CD4-positive, CD25-positive, alpha-beta regulatory T cell (primary cell): ENCODE data around the gene WSCD1. TPM values are rescaled to one million over a fixed set of nuclear protein-coding genes. Genes with fewer than 3 reads are reported as not detected.

Source experiments
- ATAC-seq, 2 donors: fragments of 150-1000 bp; cut with Tn5 transposase; one replicate each; pipeline ENCODE4 v1.10.0; 2021; ENCODE audit warnings: low read depth in 2 of 2, moderate number of reproducible peaks in 2 of 2, moderate library complexity in 1 of 2
- DNase-seq, 3 donors: peaks; one replicate each; pipeline versions ENCODE4 v3.0.0 to v3.0.0-alpha.2; 2012 to 2022; ENCODE audit warnings: mixed read lengths in 1 of 3
- H3K27ac ChIP-seq: one replicate; pipeline ENCODE4 v1.7.0; 2013; ENCODE audit warnings: mild to moderate bottlenecking, low read length; ENCODE audit not compliant: insufficient read depth, poor library complexity, severe bottlenecking
- H3K27me3 ChIP-seq: one replicate; pipeline ENCODE4 v1.7.0; 2013; ENCODE audit warnings: low read length; ENCODE audit not compliant: control insufficient read depth, insufficient read depth
- H3K36me3 ChIP-seq: one replicate; pipeline ENCODE4 v1.7.0; 2013; ENCODE audit warnings: mild to moderate bottlenecking, low read length, moderate library complexity; ENCODE audit not compliant: control insufficient read depth, insufficient read depth
- H3K4me1 ChIP-seq: 2 replicates; pipeline ENCODE4 v1.7.0; 2013; ENCODE audit warnings: mild to moderate bottlenecking, low read length; ENCODE audit not compliant: insufficient read depth, control insufficient read depth, poor library complexity, severe bottlenecking
- H3K4me3 ChIP-seq: one replicate; pipeline ENCODE4 v1.7.0; 2013; ENCODE audit warnings: low read depth, mild to moderate bottlenecking, low read length, moderate library complexity
- H3K9me3 ChIP-seq, 2 experiments: 1 replicate in 1 of 2; 2 replicates in 1 of 2; pipeline ENCODE4 v1.7.0; 2013; ENCODE audit warnings: low read length in 2 of 2, mild to moderate bottlenecking in 1 of 2, moderate library complexity in 1 of 2; ENCODE audit not compliant: control insufficient read depth in 2 of 2
- H3K27ac Mint-ChIP-seq, 3 donors: one replicate each; pipeline ENCODE4 v1.8.0; 2020 to 2022; ENCODE audit warnings: mild to moderate bottlenecking in 3 of 3, mixed read lengths in 3 of 3, moderate library complexity in 2 of 3
- H3K27me3 Mint-ChIP-seq: one replicate; pipeline ENCODE4 v1.8.0; 2022; ENCODE audit warnings: mild to moderate bottlenecking, mixed read lengths
- H3K36me3 Mint-ChIP-seq: one replicate; pipeline ENCODE4 v1.8.0; 2020; ENCODE audit warnings: mixed read lengths
- H3K4me1 Mint-ChIP-seq, 4 donors: one replicate each; pipeline ENCODE4 v1.8.0; 2020 to 2022; ENCODE audit warnings: mixed read lengths in 4 of 4, mild to moderate bottlenecking in 1 of 4
- H3K4me3 Mint-ChIP-seq, 4 donors: one replicate each; pipeline ENCODE4 v1.8.0; 2020 to 2022; ENCODE audit warnings: mild to moderate bottlenecking in 4 of 4, mixed read lengths in 4 of 4, moderate library complexity in 3 of 4
- H3K9me3 Mint-ChIP-seq, 7 donors: one replicate each; pipeline ENCODE4 v1.8.0; 2020 to 2022; ENCODE audit warnings: mixed read lengths in 7 of 7, mild to moderate bottlenecking in 3 of 7, moderate library complexity in 2 of 7
- polyA plus RNA-seq, 4 donors: library from polyadenylated mRNA; unstranded; fragments of 300-500 nt; fragmentation: Illumina TruSeq; gene quantifications; one replicate each; pipeline ENCODE4 v1.2.3, GENCODE V29; 2021
- total RNA-seq: library from RNA; stranded (reverse); gene quantifications from one replicate; pipeline ENCODE4 v1.2.3, GENCODE V29; 2022

WSCD1 gene
- total RNA-seq (not detected), polyA plus RNA-seq (not detected)

DNA sequence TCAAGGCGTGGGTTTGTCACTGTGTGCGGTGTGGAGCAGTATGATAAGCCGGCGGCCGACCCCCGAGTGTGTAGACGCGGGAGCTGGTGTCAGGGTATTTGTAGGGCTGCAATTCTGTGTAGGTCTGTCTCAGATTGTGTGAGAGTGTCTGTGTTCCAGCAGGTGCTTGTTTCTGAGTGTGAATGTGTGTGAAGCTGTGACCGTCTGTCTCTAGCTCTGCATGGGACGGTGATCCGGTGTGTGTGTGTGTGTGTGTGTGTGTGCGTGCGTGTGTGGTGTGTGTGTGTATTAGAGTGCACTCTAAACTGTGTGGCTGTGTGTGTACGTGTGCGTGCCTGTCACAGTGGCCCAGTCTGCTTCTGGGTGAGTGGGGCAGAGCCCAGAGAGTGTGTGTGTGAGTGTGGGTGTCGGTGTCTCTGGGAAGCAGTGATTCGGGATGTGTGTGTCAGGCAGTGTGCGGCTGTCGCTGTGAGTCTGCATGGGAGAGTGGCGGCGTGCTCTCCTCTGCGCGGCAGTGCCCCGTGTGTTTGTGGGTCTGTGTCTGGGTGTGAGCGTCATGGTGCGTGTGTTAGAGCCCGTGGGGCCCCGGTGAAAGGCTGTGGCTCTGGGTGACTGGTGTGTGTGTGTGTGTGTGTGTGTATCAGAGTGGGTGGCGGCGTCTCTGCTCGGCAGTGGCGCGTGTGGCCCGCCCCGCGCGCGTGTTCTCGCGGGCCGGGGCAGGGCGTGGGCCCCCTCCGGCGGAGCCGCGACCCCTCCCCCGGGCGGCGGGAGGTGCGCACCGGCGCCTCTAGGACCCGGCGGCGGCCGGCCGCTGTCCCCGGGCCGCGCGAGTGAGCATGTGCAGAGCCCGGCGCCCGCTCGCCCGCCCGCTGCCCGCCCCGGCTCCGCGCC is at the start of gene WSCD1:
Gene WSCD1 (plus strand): TSS at position 841 of the 891 bp plus-strand sequence. CDS start 10,280 bp downstream, outside the sequence.
- no peaks in the 10 kb centered on the region for H3K36me3 Mint-ChIP-seq
- Histone ChIP-seq H3K9me3 (no peaks in the 10 kb centered on the region), H3K27ac (no peak within 1 kb of the TSS), H3K4me3 (no peak within 1 kb of the TSS), H3K36me3 (no peaks in the 10 kb centered on the region), H3K4me1 (no peaks in the 10 kb centered on the region), H3K27me3 (peaks cover 12% of the 10 kb centered on the region)
- ATAC-seq: peak in 1 of 2 donors; percentile 29
- peak in 1 of 3 donors; percentile 2 for DNase-seq
- peak within 1 kb of the TSS in 2 of 4 donors; percentile 76 to 80 for H3K4me3 Mint-ChIP-seq
- peaks cover 0 to 19% (median 8%) of the 10 kb centered on the region in 4 donors for H3K4me1 Mint-ChIP-seq
- peaks cover 68% of the 10 kb centered on the region for H3K27me3 Mint-ChIP-seq
- peak within 1 kb of the TSS in 1 of 3 donors; percentile 38 for H3K27ac Mint-ChIP-seq
- H3K9me3 Mint-ChIP-seq: no peaks in the 10 kb centered on the region

DNA sequence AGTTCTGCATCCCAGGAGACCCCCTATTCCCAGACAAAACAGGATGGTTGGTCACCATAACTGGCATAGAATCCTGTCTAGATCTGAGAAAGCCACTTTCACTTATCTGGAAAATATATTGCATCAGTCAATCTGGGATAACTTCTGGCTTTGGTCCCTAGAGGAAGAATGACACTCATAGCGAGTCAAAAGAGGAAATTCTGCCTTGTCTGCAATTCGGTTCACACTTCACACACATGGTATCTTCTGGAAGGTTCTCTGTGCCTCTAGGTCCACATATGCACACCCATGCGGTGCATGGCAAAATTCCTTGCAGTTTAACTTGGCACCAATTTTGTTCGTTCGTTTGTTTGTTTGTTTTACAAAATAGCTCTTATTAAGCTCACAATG is 49.2 kb upstream of the WSCD1 start:
- Histone ChIP-seq H3K36me3 (no peaks in the 10 kb centered on the region), H3K9me3 (no peaks in the 10 kb centered on the region), H3K4me1 (no peaks in the 10 kb centered on the region), H3K27ac (no peak overlapping the region), H3K4me3 (no peak overlapping the region), H3K27me3 (peaks cover 6% of the 10 kb centered on the region)
- no peak overlapping the region for H3K27ac Mint-ChIP-seq
- H3K9me3 Mint-ChIP-seq: no peaks in the 10 kb centered on the region
- DNase-seq: no peak
- H3K4me3 Mint-ChIP-seq: no peak overlapping the region
- no peaks in the 10 kb centered on the region for H3K36me3 Mint-ChIP-seq
- peaks cover 5% of the 10 kb centered on the region for H3K27me3 Mint-ChIP-seq
- no peak for ATAC-seq
- no peaks in the 10 kb centered on the region for H3K4me1 Mint-ChIP-seq

DNA sequence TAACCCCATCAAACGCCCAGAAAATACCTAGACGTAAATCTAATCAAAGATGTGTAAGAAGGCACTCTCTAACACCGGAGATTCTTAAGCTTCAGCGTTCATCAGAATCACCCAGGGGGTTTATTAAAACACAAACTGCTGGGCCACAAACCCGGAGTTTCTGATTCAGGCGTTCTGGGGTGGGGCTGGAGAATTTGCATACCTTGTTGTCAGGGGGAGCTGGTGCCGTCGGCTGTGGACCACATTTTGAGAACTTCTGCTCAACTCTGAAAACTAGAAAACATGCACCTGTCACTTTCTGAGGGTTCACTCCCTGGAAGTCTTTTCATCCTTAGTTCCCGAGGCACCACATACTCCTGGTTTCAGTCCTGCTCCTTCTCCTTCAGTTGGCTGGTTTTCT is 48.6 kb upstream of the WSCD1 start:
- Mint-ChIP-seq H3K36me3 (no peaks in the 10 kb centered on the region), H3K27me3 (peaks cover 3% of the 10 kb centered on the region), H3K27ac (no peak overlapping the region)

GRCh38 chr17:6023036-6023831 is 46.9 kb upstream of the WSCD1 start:
- H3K4me1 ChIP-seq: no peaks in the 10 kb centered on the region
- H3K9me3 Mint-ChIP-seq: no peaks in the 10 kb centered on the region
- H3K36me3 Mint-ChIP-seq: no peaks in the 10 kb centered on the region

More for the DNA sequence above, 48.6 kb upstream of the WSCD1 start:
- DNase-seq: no peak
- Mint-ChIP-seq H3K4me1 (no peaks in the 10 kb centered on the region), H3K9me3 (no peaks in the 10 kb centered on the region), H3K4me3 (no peak overlapping the region)
- Histone ChIP-seq H3K36me3 (no peaks in the 10 kb centered on the region), H3K9me3 (no peaks in the 10 kb centered on the region), H3K4me3 (no peak overlapping the region), H3K27me3 (peaks cover 6% of the 10 kb centered on the region), H3K27ac (no peak overlapping the region), H3K4me1 (no peaks in the 10 kb centered on the region)
- ATAC-seq: no peak

GRCh38 chr17:6024576-6024975 is 45.6 kb upstream of the WSCD1 start:
- Mint-ChIP-seq H3K4me1 (no peaks in the 10 kb centered on the region), H3K4me3 (no peak overlapping the region), H3K27ac (no peak overlapping the region), H3K27me3 (no peaks in the 10 kb centered on the region), H3K36me3 (no peaks in the 10 kb centered on the region), H3K9me3 (no peaks in the 10 kb centered on the region)
- Histone ChIP-seq H3K27ac (no peak overlapping the region), H3K4me3 (no peak overlapping the region), H3K36me3 (no peaks in the 10 kb centered on the region), H3K9me3 (no peaks in the 10 kb centered on the region), H3K27me3 (peaks cover 4% of the 10 kb centered on the region), H3K4me1 (no peaks in the 10 kb centered on the region)
- DNase-seq: no peak
- ATAC-seq: no peak

More at GRCh38 chr17:6023036-6023831, 46.9 kb upstream of the WSCD1 start:
- Histone ChIP-seq H3K9me3 (no peaks in the 10 kb centered on the region), H3K27me3 (peaks cover 4% of the 10 kb centered on the region), H3K27ac (no peak overlapping the region), H3K4me3 (no peak overlapping the region), H3K36me3 (no peaks in the 10 kb centered on the region)
- H3K27me3 Mint-ChIP-seq: no peaks in the 10 kb centered on the region
- H3K4me1 Mint-ChIP-seq: no peaks in the 10 kb centered on the region
- ATAC-seq: no peak
- no peak overlapping the region for H3K27ac Mint-ChIP-seq
- no peak for DNase-seq
- no peak overlapping the region for H3K4me3 Mint-ChIP-seq

- DNase-seq: no peak
- ATAC-seq: no peak
- Histone ChIP-seq H3K27me3 (no peaks in the 10 kb centered on the region), H3K4me3 (no peak overlapping the region), H3K9me3 (no peaks in the 10 kb centered on the region), H3K36me3 (no peaks in the 10 kb centered on the region), H3K27ac (no peak overlapping the region), H3K4me1 (no peaks in the 10 kb centered on the region)
- H3K27ac Mint-ChIP-seq: no peak overlapping the region
- no peaks in the 10 kb centered on the region for H3K36me3 Mint-ChIP-seq
- no peaks in the 10 kb centered on the region for H3K27me3 Mint-ChIP-seq
- H3K4me3 Mint-ChIP-seq: no peak overlapping the region
- no peaks in the 10 kb centered on the region for H3K9me3 Mint-ChIP-seq
- H3K4me1 Mint-ChIP-seq: no peaks in the 10 kb centered on the region
These were observed 42.7 kb upstream of the WSCD1 start for GRCh38 chr17:6027342-6028024.

DNA sequence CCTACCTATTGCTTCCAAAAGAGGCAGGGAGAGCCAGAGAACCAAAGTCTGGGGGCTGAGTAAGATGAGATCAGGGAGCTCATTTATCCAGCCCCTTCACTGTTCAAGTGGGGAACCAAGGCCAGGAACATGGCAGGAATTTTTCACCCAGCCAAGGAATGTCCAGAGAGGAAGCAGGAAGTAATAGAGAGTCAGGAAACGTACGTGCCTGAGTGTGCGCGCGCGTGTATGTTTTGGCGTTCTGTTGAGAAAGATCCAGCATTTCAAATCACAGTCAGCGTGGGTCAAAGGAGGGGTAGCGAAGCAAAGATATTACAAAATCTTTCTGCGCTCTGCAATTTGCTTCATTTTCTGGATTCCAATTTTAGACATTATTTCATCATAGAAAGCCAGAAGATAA is 41.9 kb upstream of the WSCD1 start:
- no peaks in the 10 kb centered on the region for H3K9me3 Mint-ChIP-seq
- no peaks in the 10 kb centered on the region for H3K36me3 Mint-ChIP-seq
- ATAC-seq (no peak), DNase-seq (no peak)
- no peaks in the 10 kb centered on the region for H3K4me1 Mint-ChIP-seq
- Histone ChIP-seq H3K4me3 (no peak overlapping the region), H3K27ac (no peak overlapping the region), H3K4me1 (no peaks in the 10 kb centered on the region), H3K9me3 (no peaks in the 10 kb centered on the region), H3K36me3 (no peaks in the 10 kb centered on the region), H3K27me3 (no peaks in the 10 kb centered on the region)
- no peak overlapping the region for H3K4me3 Mint-ChIP-seq
- peak overlapping the region in 1 of 3 donors; percentile 64 for H3K27ac Mint-ChIP-seq
- H3K27me3 Mint-ChIP-seq: no peaks in the 10 kb centered on the region
